AG10803 (cell line): Measurements from ENCODE around the gene ABHD16A.

Source experiments
- DNase-seq: peaks from one replicate; pipeline ENCODE4 v3.0.0; 2010; ENCODE audit warnings: low read depth
- H3K4me3 ChIP-seq: 2 replicates; pipeline ENCODE4 v1.5.1; 2011; ENCODE audit warnings: mild to moderate bottlenecking, low read length, control low read depth
- CTCF ChIP-seq: conservative IDR thresholded peaks from 2 replicates; pipeline ENCODE4 v1.5.1; 2011; ENCODE audit warnings: mild to moderate bottlenecking, low read length, control low read depth, inconsistent platforms

The ABHD16A gene

GRCh38 chr6:31692353-31692752 is 10.8 kb downstream of the ABHD16A start:
- no peak overlapping the region for H3K4me3 ChIP-seq

GRCh38 chr6:31691564-31692108 is 11.5 kb downstream of the ABHD16A start:
- TF ChIP-seq CTCF: no peak
- no peak overlapping the region for H3K4me3 ChIP-seq
- DNase-seq: no peak

More at GRCh38 chr6:31692353-31692752, 10.8 kb downstream of the ABHD16A start:
- no peak for DNase-seq
- TF ChIP-seq CTCF: no peak

GRCh38 chr6:31691078-31691463 is 12.1 kb downstream of the ABHD16A start:
- TF ChIP-seq CTCF: no peak
- DNase-seq: no peak
- no peak overlapping the region for H3K4me3 ChIP-seq

- no peak for DNase-seq
- TF ChIP-seq CTCF: no peak
- H3K4me3 ChIP-seq: no peak overlapping the region
These were observed 12.7 kb downstream of the ABHD16A start for GRCh38 chr6:31690231-31691077.

GRCh38 chr6:31689249-31690110 is 13.6 kb downstream of the ABHD16A start:
- no peak for DNase-seq
- peak; percentile 47 for TF ChIP-seq CTCF
- H3K4me3 ChIP-seq: no peak overlapping the region

- H3K4me3 ChIP-seq: no peak overlapping the region
- TF ChIP-seq CTCF: no peak
- no peak for DNase-seq
These were observed 15.0 kb downstream of the ABHD16A start for GRCh38 chr6:31687860-31688693.
